NCI-H187 treated with DMSO at 0.1 percent for 48 hours (cell line): ENCODE data around the gene RPS14.

Experiments
- DNase-seq: peaks from one replicate; lab custom pipeline; 2025; lab: John Stamatoyannopoulos, UW

RPS14 gene

GRCh38 chr5:150400316-150401075, 49.0 kb downstream of the RPS14 start:
- no peak for DNase-seq

GRCh38 chr5:150399524-150400211, 49.9 kb downstream of the RPS14 start:
- DNase-seq: no peak

GRCh38 chr5:150398722-150399523, 50.6 kb downstream of the RPS14 start:
- no peak for DNase-seq

GRCh38 chr5:150397782-150398721, 51.5 kb downstream of the RPS14 start:
- DNase-seq: no peak

- DNase-seq: no peak
These were observed 52.3 kb downstream of the RPS14 start for GRCh38 chr5:150397146-150397781.

- DNase-seq: no peak
These were observed 53.3 kb downstream of the RPS14 start for GRCh38 chr5:150396267-150396666.

GRCh38 chr5:150395688-150395975, 53.9 kb downstream of the RPS14 start:
- no peak for DNase-seq

- DNase-seq: no peak
These were observed 54.4 kb downstream of the RPS14 start for GRCh38 chr5:150394912-150395687.

GRCh38 chr5:150394131-150394530, 55.4 kb downstream of the RPS14 start:
- no peak for DNase-seq

- no peak for DNase-seq
These were observed 56.4 kb downstream of the RPS14 start for GRCh38 chr5:150393096-150393645.

- no peak for DNase-seq
These were observed 56.9 kb downstream of the RPS14 start for GRCh38 chr5:150392680-150393079.
